ENCODE data around the gene PRUNE2. TPM values are rescaled to one million over a fixed set of nuclear protein-coding genes. Genes with fewer than 3 reads are reported as not detected.

PRUNE2 gene
- total RNA-seq, 2 experiments from 2014 or later = 0.38 to 0.44 TPM

DNA sequence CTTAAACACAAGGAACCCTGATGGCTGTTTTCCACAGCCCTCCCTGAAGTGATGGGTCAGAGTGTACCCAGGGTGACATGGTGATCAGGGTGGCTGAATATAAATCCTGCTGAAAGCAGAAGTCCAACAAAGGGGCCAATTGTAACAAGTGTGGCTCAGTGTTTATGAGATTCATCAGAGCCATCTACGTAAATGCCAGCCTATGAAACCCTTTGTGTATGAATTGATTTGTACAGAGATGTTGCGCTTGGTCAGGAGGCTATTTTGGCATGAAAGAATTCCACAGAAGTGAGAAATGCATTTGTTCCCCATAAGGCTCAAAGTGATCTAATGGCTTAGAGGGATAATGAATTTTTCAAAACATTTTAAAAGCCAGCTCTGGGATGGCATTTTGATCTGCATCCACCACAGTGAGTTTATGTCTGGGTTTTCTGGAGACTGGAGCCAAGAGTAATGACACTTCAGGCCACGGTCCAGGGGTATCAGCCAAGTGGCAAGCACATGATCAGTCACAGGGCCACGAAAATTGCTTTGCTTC lies 12.4 kb downstream of the PRUNE2 start:
- ChIA-PET CTCF (ENCODE audit: unreplicated experiment) (no interaction called here), POLR2A (no interaction called here)
- no peak overlapping the region for H3K27ac ChIP-seq (ENCODE audit: low read depth, low read length, poor library complexity, severe bottlenecking)
- H3K4me2 ChIP-seq (ENCODE audit: low read length) = no peak overlapping the region
- no peaks in the 10 kb centered on the region for H3K4me1 ChIP-seq (ENCODE audit: insufficient read depth, low read length, poor library complexity, severe bottlenecking)
- no peaks in the 10 kb centered on the region for H3K9me3 ChIP-seq (ENCODE audit: low read length)
- no TSS peak for BruUV-seq (replicated peaks)
- H4K20me1 ChIP-seq (ENCODE audit: insufficient read depth, low read length) = no peaks in the 10 kb centered on the region
- intact Hi-C loops (cut with micrococcal nuclease; ENCODE audit: unreplicated experiment) = no loop called here
- no peaks in the 10 kb centered on the region for H3K9me2 ChIP-seq (ENCODE audit: insufficient read depth, low read length)
- H3K4me3 ChIP-seq (ENCODE audit: low read depth, low read length, poor library complexity, severe bottlenecking) = no peak overlapping the region
- no peaks in the 10 kb centered on the region for H3K36me3 ChIP-seq (ENCODE audit: insufficient read depth, low read length)
- H3K79me2 ChIP-seq (ENCODE audit: insufficient read depth, low read depth, low read length) = no peaks in the 10 kb centered on the region
- no peak for DNase-seq (ENCODE audit: low spot score)
- no peak for TF ChIP-seq EZH2phosphoT487 (IDR thresholded peaks at IDR 0.05; ENCODE audit: borderline replicate concordance, low read depth, low read length)
- TF ChIP-seq, protein P1, sequence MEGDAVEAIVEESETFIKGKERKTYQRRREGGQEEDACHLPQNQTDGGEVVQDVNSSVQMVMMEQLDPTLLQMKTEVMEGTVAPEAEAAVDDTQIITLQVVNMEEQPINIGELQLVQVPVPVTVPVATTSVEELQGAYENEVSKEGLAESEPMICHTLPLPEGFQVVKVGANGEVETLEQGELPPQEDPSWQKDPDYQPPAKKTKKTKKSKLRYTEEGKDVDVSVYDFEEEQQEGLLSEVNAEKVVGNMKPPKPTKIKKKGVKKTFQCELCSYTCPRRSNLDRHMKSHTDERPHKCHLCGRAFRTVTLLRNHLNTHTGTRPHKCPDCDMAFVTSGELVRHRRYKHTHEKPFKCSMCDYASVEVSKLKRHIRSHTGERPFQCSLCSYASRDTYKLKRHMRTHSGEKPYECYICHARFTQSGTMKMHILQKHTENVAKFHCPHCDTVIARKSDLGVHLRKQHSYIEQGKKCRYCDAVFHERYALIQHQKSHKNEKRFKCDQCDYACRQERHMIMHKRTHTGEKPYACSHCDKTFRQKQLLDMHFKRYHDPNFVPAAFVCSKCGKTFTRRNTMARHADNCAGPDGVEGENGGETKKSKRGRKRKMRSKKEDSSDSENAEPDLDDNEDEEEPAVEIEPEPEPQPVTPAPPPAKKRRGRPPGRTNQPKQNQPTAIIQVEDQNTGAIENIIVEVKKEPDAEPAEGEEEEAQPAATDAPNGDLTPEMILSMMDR (conservative IDR thresholded peaks at IDR 0.05; ENCODE audit: low read length) = no peak
- no peak overlapping the region for H2AFZ ChIP-seq (ENCODE audit: low read length)

DNA sequence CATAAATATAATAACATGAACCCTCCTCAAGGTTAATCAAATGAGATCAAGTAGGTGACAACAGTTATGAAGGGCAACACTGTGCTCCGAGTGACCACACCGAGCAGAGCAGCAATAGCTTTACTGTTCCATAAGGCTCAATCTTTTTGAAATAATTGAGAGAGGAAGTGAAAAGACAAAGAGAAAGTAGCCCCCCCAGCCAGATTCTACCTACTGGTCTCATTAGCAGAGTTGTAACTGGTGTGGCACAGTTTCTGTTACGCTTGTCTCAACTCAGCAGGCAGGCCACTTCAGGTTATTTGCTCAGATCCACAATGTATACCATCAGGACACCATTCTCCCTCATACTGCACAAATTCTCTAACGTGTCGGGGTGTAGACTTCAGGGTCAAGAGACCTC lies 14.0 kb downstream of the PRUNE2 start:
- Histone ChIP-seq H4K20me1 (ENCODE audit: insufficient read depth, low read length) (no peaks in the 10 kb centered on the region), H3K4me2 (ENCODE audit: low read length) (no peak overlapping the region), H2AFZ (ENCODE audit: low read length) (no peak overlapping the region), H3K79me2 (ENCODE audit: insufficient read depth, low read depth, low read length) (no peaks in the 10 kb centered on the region), H3K4me3 (ENCODE audit: low read depth, low read length, poor library complexity, severe bottlenecking) (no peak overlapping the region), H3K27ac (ENCODE audit: low read depth, low read length, poor library complexity, severe bottlenecking) (no peak overlapping the region), H3K36me3 (ENCODE audit: insufficient read depth, low read length) (no peaks in the 10 kb centered on the region), H3K9me2 (ENCODE audit: insufficient read depth, low read length) (no peaks in the 10 kb centered on the region), H3K4me1 (ENCODE audit: insufficient read depth, low read length, poor library complexity, severe bottlenecking) (no peaks in the 10 kb centered on the region), H3K9me3 (ENCODE audit: low read length) (no peaks in the 10 kb centered on the region)
- ChIA-PET CTCF (ENCODE audit: unreplicated experiment) (no interaction called here), POLR2A (no interaction called here)
- no peak for DNase-seq (ENCODE audit: low spot score)
- TF ChIP-seq, protein P1 (conservative IDR thresholded peaks at IDR 0.05; ENCODE audit: low read length) = no peak
- no peak for TF ChIP-seq EZH2phosphoT487 (IDR thresholded peaks at IDR 0.05; ENCODE audit: borderline replicate concordance, low read depth, low read length)
- no TSS peak for BruUV-seq (replicated peaks)
- intact Hi-C loops (cut with micrococcal nuclease; ENCODE audit: unreplicated experiment) = no loop called here

- H3K9me3 ChIP-seq (ENCODE audit: low read length) = no peaks in the 10 kb centered on the region
- intact Hi-C loops (cut with micrococcal nuclease; ENCODE audit: unreplicated experiment) = no loop called here
- no peak overlapping the region for H3K4me3 ChIP-seq (ENCODE audit: low read depth, low read length, poor library complexity, severe bottlenecking)
- POLR2A ChIA-PET = no interaction called here
- TF ChIP-seq EZH2phosphoT487 (IDR thresholded peaks at IDR 0.05; ENCODE audit: borderline replicate concordance, low read depth, low read length) = no peak
- TF ChIP-seq, protein P1 (conservative IDR thresholded peaks at IDR 0.05; ENCODE audit: low read length) = no peak
- no peaks in the 10 kb centered on the region for H3K36me3 ChIP-seq (ENCODE audit: insufficient read depth, low read length)
- no peaks in the 10 kb centered on the region for H4K20me1 ChIP-seq (ENCODE audit: insufficient read depth, low read length)
- H3K4me2 ChIP-seq (ENCODE audit: low read length) = no peak overlapping the region
- no peak overlapping the region for H3K27ac ChIP-seq (ENCODE audit: low read depth, low read length, poor library complexity, severe bottlenecking)
- CTCF ChIA-PET (ENCODE audit: unreplicated experiment) = no interaction called here
- no TSS peak for BruUV-seq (replicated peaks)
- H3K9me2 ChIP-seq (ENCODE audit: insufficient read depth, low read length) = no peaks in the 10 kb centered on the region
- no peaks in the 10 kb centered on the region for H3K79me2 ChIP-seq (ENCODE audit: insufficient read depth, low read depth, low read length)
- no peaks in the 10 kb centered on the region for H3K4me1 ChIP-seq (ENCODE audit: insufficient read depth, low read length, poor library complexity, severe bottlenecking)
- no peak for DNase-seq (ENCODE audit: low spot score)
- H2AFZ ChIP-seq (ENCODE audit: low read length) = no peak overlapping the region
Observed at GRCh38 chr9:76891279-76891678, 14.6 kb downstream of the PRUNE2 start.

Data from OCI-LY7 (cell line).